Activated CD4-positive, alpha-beta T cell treated with anti-CD3 and anti-CD28 coated beads, Interleukin-2, amount 10 ng/mL, durations not matched to agents 24 days and 14 days (primary cell): Measurements from ENCODE around the gene PRND. TPM values are rescaled to one million over a fixed set of nuclear protein-coding genes. Genes with fewer than 3 reads are reported as not detected.

Experiments
- DNase-seq: peaks from one replicate; pipeline ENCODE4 v3.0.0; 2022
- H3K27ac Mint-ChIP-seq: one replicate; pipeline ENCODE4 v1.8.0; 2022; ENCODE audit warnings: mild to moderate bottlenecking, mixed read lengths
- H3K27me3 Mint-ChIP-seq: one replicate; pipeline ENCODE4 v1.8.0; 2022; ENCODE audit warnings: mixed read lengths
- H3K36me3 Mint-ChIP-seq: one replicate; pipeline ENCODE4 v1.8.0; 2022; ENCODE audit warnings: low read depth, mild to moderate bottlenecking, mixed read lengths
- H3K4me1 Mint-ChIP-seq: one replicate; pipeline ENCODE4 v1.8.0; 2021; ENCODE audit warnings: mixed read lengths
- H3K4me3 Mint-ChIP-seq: one replicate; pipeline ENCODE4 v1.8.0; 2022; ENCODE audit warnings: mild to moderate bottlenecking, moderate library complexity, mixed read lengths
- H3K9me3 Mint-ChIP-seq: one replicate; pipeline ENCODE4 v1.8.0; 2021; ENCODE audit warnings: mixed read lengths
- intact Hi-C: fragments of 100-400 bp; cut with micrococcal nuclease; formaldehyde crosslinking; loops from one replicate; pipeline ENCODE4 v1.15.1; 2023
- total RNA-seq: library from RNA; stranded (reverse); gene quantifications from 2 replicates; pipeline ENCODE4 v1.2.3, GENCODE V29; 2022

PRND gene
- total RNA-seq, result not detected in 2 replicates

GRCh38 chr20:4721719-4722118 is at the start of gene PRND:
Gene PRND, plus strand, starts transcription at chr20:4721909. Its CDS starts 2,643 bp downstream, at chr20:4724552.
- intact Hi-C loops, result no loop called here
- H3K9me3 Mint-ChIP-seq, result no peaks in the 10 kb centered on the region
- H3K36me3 Mint-ChIP-seq, result no peaks in the 10 kb centered on the region
- H3K27ac Mint-ChIP-seq, result no peak within 1 kb of the TSS
- H3K4me3 Mint-ChIP-seq, result no peak within 1 kb of the TSS
- no peak for DNase-seq
- H3K4me1 Mint-ChIP-seq, result peaks cover 7% of the 10 kb centered on the region
- peaks cover 2% of the 10 kb centered on the region for H3K27me3 Mint-ChIP-seq

- intact Hi-C loops, result no loop called here
- Mint-ChIP-seq H3K4me1 (peaks cover 8% of the 10 kb centered on the region), H3K4me3 (no peak overlapping the region), H3K27ac (peak overlapping the region; percentile 10), H3K36me3 (no peaks in the 10 kb centered on the region), H3K27me3 (peaks cover 25% of the 10 kb centered on the region), H3K9me3 (no peaks in the 10 kb centered on the region)
- DNase-seq, result no peak
These were observed 48.8 kb upstream of the PRND start for GRCh38 chr20:4672948-4673347.

GRCh38 chr20:4673371-4674001 is 48.2 kb upstream of the PRND start:
- DNase-seq, result no peak
- H3K27me3 Mint-ChIP-seq, result peaks cover 28% of the 10 kb centered on the region
- H3K4me3 Mint-ChIP-seq, result no peak overlapping the region
- H3K4me1 Mint-ChIP-seq, result peaks cover 11% of the 10 kb centered on the region
- H3K36me3 Mint-ChIP-seq, result no peaks in the 10 kb centered on the region
- H3K9me3 Mint-ChIP-seq, result no peaks in the 10 kb centered on the region
- H3K27ac Mint-ChIP-seq, result no peak overlapping the region
- intact Hi-C loops, result no loop called here

- DNase-seq, result no peak
- H3K4me3 Mint-ChIP-seq, result no peak overlapping the region
- H3K27me3 Mint-ChIP-seq, result peaks cover 31% of the 10 kb centered on the region
- no peak overlapping the region for H3K27ac Mint-ChIP-seq
- intact Hi-C loops, result no loop called here
- H3K4me1 Mint-ChIP-seq, result peaks cover 11% of the 10 kb centered on the region
- H3K9me3 Mint-ChIP-seq, result no peaks in the 10 kb centered on the region
- no peaks in the 10 kb centered on the region for H3K36me3 Mint-ChIP-seq
These were observed 47.0 kb upstream of the PRND start for GRCh38 chr20:4674672-4675071.

GRCh38 chr20:4677846-4678245 is 43.9 kb upstream of the PRND start:
- H3K27ac Mint-ChIP-seq, result no peak overlapping the region
- no peak for DNase-seq
- intact Hi-C loops, result no loop called here
- no peaks in the 10 kb centered on the region for H3K36me3 Mint-ChIP-seq
- H3K27me3 Mint-ChIP-seq, result peaks cover 37% of the 10 kb centered on the region
- H3K9me3 Mint-ChIP-seq, result no peaks in the 10 kb centered on the region
- peaks cover 7% of the 10 kb centered on the region for H3K4me1 Mint-ChIP-seq
- H3K4me3 Mint-ChIP-seq, result no peak overlapping the region

GRCh38 chr20:4681401-4681800 is 40.3 kb upstream of the PRND start:
- Mint-ChIP-seq H3K27me3 (peaks cover 18% of the 10 kb centered on the region), H3K27ac (no peak overlapping the region), H3K9me3 (no peaks in the 10 kb centered on the region), H3K4me3 (no peak overlapping the region), H3K36me3 (no peaks in the 10 kb centered on the region), H3K4me1 (peaks cover 30% of the 10 kb centered on the region)
- intact Hi-C loops, result no loop called here
- DNase-seq, result no peak

- no peak overlapping the region for H3K4me3 Mint-ChIP-seq
- peaks cover 30% of the 10 kb centered on the region for H3K4me1 Mint-ChIP-seq
- H3K36me3 Mint-ChIP-seq, result no peaks in the 10 kb centered on the region
- peaks cover 18% of the 10 kb centered on the region for H3K27me3 Mint-ChIP-seq
- intact Hi-C loops, result no loop called here
- DNase-seq, result no peak
- no peaks in the 10 kb centered on the region for H3K9me3 Mint-ChIP-seq
- no peak overlapping the region for H3K27ac Mint-ChIP-seq
These were observed 39.7 kb upstream of the PRND start for GRCh38 chr20:4681991-4682401.

- no peak overlapping the region for H3K27ac Mint-ChIP-seq
- H3K27me3 Mint-ChIP-seq, result peaks cover 15% of the 10 kb centered on the region
- H3K36me3 Mint-ChIP-seq, result peaks cover 2% of the 10 kb centered on the region
- no peaks in the 10 kb centered on the region for H3K9me3 Mint-ChIP-seq
- no peak for DNase-seq
- H3K4me3 Mint-ChIP-seq, result no peak overlapping the region
- H3K4me1 Mint-ChIP-seq, result peaks cover 31% of the 10 kb centered on the region
- intact Hi-C loops, result no loop called here
These were observed 39.0 kb upstream of the PRND start for GRCh38 chr20:4682682-4683081.

GRCh38 chr20:4683261-4683660 is 38.4 kb upstream of the PRND start:
- Mint-ChIP-seq H3K27me3 (peaks cover 9% of the 10 kb centered on the region), H3K36me3 (peaks cover 5% of the 10 kb centered on the region), H3K9me3 (no peaks in the 10 kb centered on the region), H3K27ac (no peak overlapping the region), H3K4me1 (peaks cover 28% of the 10 kb centered on the region), H3K4me3 (no peak overlapping the region)
- intact Hi-C loops, result no loop called here
- no peak for DNase-seq

GRCh38 chr20:4684837-4685413 is 36.8 kb upstream of the PRND start:
- Mint-ChIP-seq H3K27ac (peak overlapping the region; percentile 91), H3K4me3 (peak overlapping the region; percentile 19), H3K36me3 (peaks cover 14% of the 10 kb centered on the region), H3K27me3 (peaks cover 6% of the 10 kb centered on the region), H3K9me3 (no peaks in the 10 kb centered on the region), H3K4me1 (peaks cover 41% of the 10 kb centered on the region)
- DNase-seq, result peak; percentile 63
- intact Hi-C loops, result no loop called here

- no peak for DNase-seq
- intact Hi-C loops, result no loop called here
- Mint-ChIP-seq H3K4me3 (peak overlapping the region; percentile 87), H3K9me3 (no peaks in the 10 kb centered on the region), H3K27ac (peak overlapping the region; percentile 91), H3K36me3 (peaks cover 18% of the 10 kb centered on the region), H3K4me1 (peaks cover 46% of the 10 kb centered on the region), H3K27me3 (peaks cover 3% of the 10 kb centered on the region)
These were observed 35.8 kb upstream of the PRND start for GRCh38 chr20:4685923-4686221.

- H3K27me3 Mint-ChIP-seq, result no peaks in the 10 kb centered on the region
- H3K9me3 Mint-ChIP-seq, result peaks cover 6% of the 10 kb centered on the region
- H3K27ac Mint-ChIP-seq, result no peak overlapping the region
- H3K4me1 Mint-ChIP-seq, result peaks cover 57% of the 10 kb centered on the region
- H3K36me3 Mint-ChIP-seq, result peaks cover 32% of the 10 kb centered on the region
- H3K4me3 Mint-ChIP-seq, result peak overlapping the region; percentile 43
- intact Hi-C loops, result no loop called here
- no peak for DNase-seq
These were observed 33.4 kb upstream of the PRND start for GRCh38 chr20:4688305-4688704.

GRCh38 chr20:4689220-4689619 is 32.5 kb upstream of the PRND start:
- Mint-ChIP-seq H3K9me3 (peaks cover 6% of the 10 kb centered on the region), H3K27me3 (no peaks in the 10 kb centered on the region), H3K4me3 (peak overlapping the region; percentile 11), H3K36me3 (peaks cover 37% of the 10 kb centered on the region), H3K27ac (no peak overlapping the region), H3K4me1 (peaks cover 55% of the 10 kb centered on the region)
- intact Hi-C loops, result no loop called here
- no peak for DNase-seq

- H3K27me3 Mint-ChIP-seq, result no peaks in the 10 kb centered on the region
- no peak for DNase-seq
- intact Hi-C loops, result no loop called here
- H3K27ac Mint-ChIP-seq, result no peak overlapping the region
- peaks cover 51% of the 10 kb centered on the region for H3K36me3 Mint-ChIP-seq
- no peak overlapping the region for H3K4me3 Mint-ChIP-seq
- peaks cover 6% of the 10 kb centered on the region for H3K9me3 Mint-ChIP-seq
- peaks cover 49% of the 10 kb centered on the region for H3K4me1 Mint-ChIP-seq
These were observed 30.0 kb upstream of the PRND start for GRCh38 chr20:4691753-4692152.

- no peak overlapping the region for H3K4me3 Mint-ChIP-seq
- no peaks in the 10 kb centered on the region for H3K27me3 Mint-ChIP-seq
- peaks cover 48% of the 10 kb centered on the region for H3K36me3 Mint-ChIP-seq
- H3K9me3 Mint-ChIP-seq, result peaks cover 6% of the 10 kb centered on the region
- peaks cover 43% of the 10 kb centered on the region for H3K4me1 Mint-ChIP-seq
- no peak overlapping the region for H3K27ac Mint-ChIP-seq
- DNase-seq, result no peak
- intact Hi-C loops, result no loop called here
These were observed 27.6 kb upstream of the PRND start for GRCh38 chr20:4694076-4694475.
